Coronary artery (tissue), 2 donors: ENCODE data around the gene THG1L.

Experiments used
- DNase-seq: peaks from one replicate; pipeline ENCODE4 v3.0.0-alpha.2; 2017; ENCODE audit warnings: low spot score
- H3K27ac ChIP-seq, 2 donors: fragments of 200-600 bp; sonication (generic); one replicate each; pipeline ENCODE4 v1.5.1; 2016 to 2019
- H3K4me3 ChIP-seq: fragments of 200-600 bp; sonication (generic); 2 replicates; pipeline ENCODE4 v1.5.1; 2016; ENCODE audit warnings: mild to moderate bottlenecking, moderate library complexity
- CTCF ChIP-seq: fragments of 200-600 bp; sonication (generic); IDR thresholded peaks from one replicate; pipeline ENCODE4 v1.5.1; 2019; ENCODE audit warnings: antibody characterized with exemption

The THG1L gene

DNA sequence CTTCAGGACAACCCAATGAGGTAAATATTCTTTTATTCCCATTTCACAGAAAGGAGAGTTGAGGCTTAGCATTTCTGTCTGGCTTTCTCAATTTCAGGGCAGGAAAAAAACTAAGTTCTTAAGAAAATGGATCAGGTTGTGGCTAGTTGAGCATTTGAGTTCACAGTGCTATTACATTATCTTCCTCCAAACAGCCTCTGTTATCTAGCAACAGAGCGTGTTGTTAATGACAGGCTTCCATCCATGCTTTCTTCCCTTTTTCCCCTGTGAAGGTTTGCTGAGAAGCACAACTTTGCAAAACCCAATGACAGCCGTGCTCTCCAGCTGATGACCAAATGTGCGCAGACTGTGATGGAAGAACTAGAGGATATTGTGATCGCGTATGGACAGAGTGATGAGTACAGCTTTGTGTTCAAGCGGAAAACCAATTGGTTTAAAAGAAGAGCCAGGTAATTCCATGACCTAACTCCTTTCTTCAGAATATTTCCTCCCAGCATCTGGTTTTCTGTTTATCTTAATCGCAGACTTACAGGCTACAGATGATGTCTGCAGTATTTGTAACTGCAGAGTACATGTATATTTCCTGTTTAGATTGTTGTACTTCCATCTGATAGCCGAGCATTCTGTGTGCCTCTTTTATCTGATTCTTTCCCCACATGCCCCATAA is 1.5 kb downstream of the THG1L start:
- TF ChIP-seq CTCF = no peak
- no peak overlapping the region for H3K4me3 ChIP-seq
- H3K27ac ChIP-seq = no peak overlapping the region
- no peak for DNase-seq

DNA sequence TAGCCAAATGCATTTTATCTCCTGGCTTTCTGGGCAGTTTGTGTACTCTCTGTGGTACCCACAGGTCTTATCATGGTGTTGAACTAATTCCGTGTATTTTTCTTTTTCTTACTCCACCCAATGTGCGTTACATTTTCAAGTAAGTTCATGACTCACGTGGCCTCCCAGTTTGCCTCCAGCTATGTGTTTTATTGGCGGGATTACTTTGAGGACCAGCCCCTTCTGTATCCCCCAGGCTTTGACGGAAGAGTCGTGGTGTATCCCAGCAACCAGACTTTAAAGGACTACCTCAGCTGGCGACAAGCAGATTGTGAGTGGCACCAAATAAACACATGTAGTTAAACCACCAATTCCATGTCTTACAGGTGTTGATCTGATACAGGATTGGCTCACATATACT is 3.2 kb downstream of the THG1L start:
- Histone ChIP-seq H3K4me3 (no peak overlapping the region), H3K27ac (no peak overlapping the region)
- no peak for DNase-seq
- TF ChIP-seq CTCF = no peak

DNA sequence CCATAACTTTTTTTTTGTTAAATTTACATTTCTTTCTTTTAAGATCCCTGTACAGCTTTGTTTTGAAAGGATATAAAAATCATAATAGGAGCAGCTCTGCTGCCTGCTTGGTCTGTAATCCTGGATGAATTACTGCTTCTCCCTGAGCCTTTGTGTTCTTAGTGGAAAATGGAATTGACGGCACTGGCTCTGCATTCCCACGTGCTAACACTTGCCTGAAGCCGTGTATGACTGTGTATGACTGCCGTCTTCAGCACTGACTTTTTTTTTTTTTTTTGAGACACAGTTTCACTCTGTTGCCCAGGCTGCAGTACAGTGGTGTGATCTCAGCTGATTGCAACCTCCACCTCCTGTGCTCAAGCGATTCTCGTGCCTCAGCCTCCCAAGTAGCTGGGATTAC is 4.8 kb downstream of the THG1L start:
- no peak for DNase-seq
- no peak for TF ChIP-seq CTCF
- H3K27ac ChIP-seq = no peak overlapping the region
- no peak overlapping the region for H3K4me3 ChIP-seq

DNA sequence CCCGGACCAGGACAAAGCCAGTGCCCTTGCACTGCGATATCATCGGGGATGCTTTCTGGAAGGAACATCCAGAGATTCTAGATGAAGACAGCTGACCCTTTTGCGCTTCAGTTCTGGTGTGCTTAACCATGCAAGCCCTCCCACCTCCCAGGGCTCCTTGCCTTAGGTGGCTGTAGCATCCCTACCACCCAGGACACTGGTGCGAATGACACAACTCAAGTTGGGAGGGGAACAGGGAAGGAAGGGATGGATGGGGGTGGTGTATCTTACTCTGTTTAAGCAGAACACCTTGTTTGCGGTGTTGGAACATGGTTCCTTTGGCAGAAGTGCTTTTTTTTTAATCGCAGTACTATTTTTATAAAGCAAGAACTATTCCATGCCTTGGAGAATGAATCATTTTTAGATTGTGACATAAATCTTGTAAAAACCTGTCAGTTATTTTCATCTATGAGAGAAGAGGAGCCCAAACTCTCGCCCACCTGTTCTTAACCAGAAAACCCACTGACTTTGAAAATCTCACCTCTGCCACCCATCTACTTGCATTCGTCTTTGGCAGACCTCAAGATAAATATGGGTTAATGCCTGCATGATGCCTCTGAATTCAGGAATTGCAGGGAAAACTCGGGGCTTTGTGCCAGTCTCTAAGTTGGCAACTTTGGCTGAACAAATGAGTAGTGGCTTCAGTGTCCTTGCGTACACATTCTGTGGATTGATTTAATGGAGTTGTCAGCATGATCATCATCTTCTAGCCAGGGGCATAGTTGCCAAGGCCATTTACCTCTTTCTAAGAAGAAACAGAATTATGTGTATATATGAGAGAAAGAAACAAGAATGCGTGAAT is 8.4 kb downstream of the THG1L start:
- no peak overlapping the region for H3K4me3 ChIP-seq
- H3K27ac ChIP-seq = no peak overlapping the region
- no peak for TF ChIP-seq CTCF
- no peak for DNase-seq

GRCh38 chr5:157740229-157740610 is 9.0 kb downstream of the THG1L start:
- H3K4me3 ChIP-seq = no peak overlapping the region
- DNase-seq = no peak
- TF ChIP-seq CTCF = no peak
- H3K27ac ChIP-seq = no peak overlapping the region

- H3K4me3 ChIP-seq = no peak overlapping the region
- DNase-seq = no peak
- no peak overlapping the region for H3K27ac ChIP-seq
- no peak for TF ChIP-seq CTCF
These were observed 9.9 kb downstream of the THG1L start for GRCh38 chr5:157741131-157741530.
